Embryonic facial prominence (tissue), 1 donor: ENCODE measurements around the gene NEK4.
"Not testable (repeated sequence)": the region's sequence is repeated elsewhere in the genome, so short reads cannot be mapped to it uniquely, and the experiment has no call there.

ENCODE experiments used
- DNase-seq: peaks from one replicate; pipeline ENCODE4 v3.0.0-alpha.2; 2016; ENCODE audit errors: extremely low spot score

The NEK4 gene

DNA sequence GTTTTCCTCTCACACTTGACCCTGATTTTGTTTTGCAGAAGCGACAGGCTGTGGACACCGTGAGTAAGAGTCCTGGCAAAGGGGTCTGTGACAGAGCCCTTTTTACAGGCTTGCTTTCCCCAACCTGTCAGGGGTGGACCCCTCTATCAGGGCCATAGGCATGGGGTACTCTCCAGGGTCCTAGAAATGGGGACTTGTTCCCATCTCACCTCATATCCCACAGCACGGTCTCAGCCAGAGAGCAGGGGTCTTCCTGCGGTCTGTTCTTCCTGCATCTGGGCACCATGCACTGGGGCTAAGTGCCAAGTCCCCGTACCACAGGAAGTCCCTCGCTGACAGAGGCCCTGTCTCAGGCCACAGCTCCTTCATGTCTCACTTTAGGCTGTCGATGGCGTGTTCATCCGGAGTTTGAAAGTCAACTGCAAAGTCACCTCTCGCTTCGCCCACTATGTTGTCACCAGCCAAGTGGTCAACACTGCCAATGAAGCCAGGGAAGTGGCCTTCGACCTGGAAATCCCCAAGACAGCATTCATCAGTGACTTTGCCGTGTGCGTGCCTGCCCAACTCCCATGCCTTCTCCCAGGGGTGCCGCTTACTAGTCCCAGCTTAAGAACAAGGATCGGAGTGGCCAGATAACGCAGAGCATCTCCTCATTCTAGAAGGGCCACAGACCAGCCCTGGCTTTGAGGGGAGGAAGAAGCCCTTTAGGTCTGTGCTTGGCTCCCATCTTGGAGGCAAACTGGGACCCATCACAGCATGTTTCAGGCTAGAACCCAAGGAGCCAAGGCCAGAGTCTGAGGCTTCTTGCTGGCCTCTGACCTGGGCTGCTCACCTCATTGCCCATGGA is 7.4 kb upstream of the NEK4 start:
- no peak for DNase-seq

GRCh38 chr3:52777127-52777958 is 6.6 kb upstream of the NEK4 start, which contains the start of gene ITIH1:
Gene ITIH1, plus strand, starts transcription at chr3:52777599. Its CDS starts 17 bp downstream, at chr3:52777616.
- no peak for DNase-seq

DNA sequence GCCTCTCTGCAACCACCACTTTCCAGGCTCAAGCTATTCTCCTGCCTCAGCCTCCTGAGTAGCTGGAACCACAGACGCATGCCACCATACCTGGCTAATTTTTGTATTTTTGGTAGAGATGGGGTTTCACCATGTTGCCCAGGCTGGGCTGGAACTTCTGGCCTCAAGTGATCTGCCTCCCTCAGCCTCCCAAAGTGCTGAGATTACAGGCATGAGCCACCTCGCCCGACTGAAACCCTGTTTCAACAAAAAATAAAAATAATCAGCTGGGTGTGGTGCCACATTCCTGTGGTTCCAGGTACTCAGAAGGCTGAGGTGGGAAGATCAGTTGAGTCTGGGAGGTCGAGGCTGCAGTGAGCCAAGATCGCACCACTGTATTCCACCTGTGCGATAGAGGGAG is 5.7 kb upstream of the NEK4 start:
- DNase-seq = not testable (repeated sequence)

DNA sequence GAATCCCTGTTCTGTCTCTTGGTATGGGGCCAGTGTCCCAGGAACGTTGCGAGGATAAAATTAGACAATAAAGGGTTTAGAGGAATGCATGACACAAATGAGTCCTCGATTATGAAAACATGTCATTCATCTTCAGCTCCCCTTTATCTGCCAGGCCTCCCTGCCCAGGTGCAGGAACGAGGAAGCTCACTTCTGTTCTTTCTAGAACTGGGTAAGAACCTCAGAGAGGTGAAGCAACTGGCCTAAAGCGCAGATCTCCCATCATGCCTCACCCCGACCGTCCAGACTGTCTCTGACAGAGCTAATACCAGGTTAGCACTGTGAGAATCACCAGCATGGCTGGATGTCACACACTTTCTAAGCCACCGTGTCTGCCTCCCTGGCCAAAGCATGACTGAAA is 5.1 kb upstream of the NEK4 start:
- no peak for DNase-seq

GRCh38 chr3:52774901-52775864 is 4.4 kb upstream of the NEK4 start:
- DNase-seq = no peak

DNA sequence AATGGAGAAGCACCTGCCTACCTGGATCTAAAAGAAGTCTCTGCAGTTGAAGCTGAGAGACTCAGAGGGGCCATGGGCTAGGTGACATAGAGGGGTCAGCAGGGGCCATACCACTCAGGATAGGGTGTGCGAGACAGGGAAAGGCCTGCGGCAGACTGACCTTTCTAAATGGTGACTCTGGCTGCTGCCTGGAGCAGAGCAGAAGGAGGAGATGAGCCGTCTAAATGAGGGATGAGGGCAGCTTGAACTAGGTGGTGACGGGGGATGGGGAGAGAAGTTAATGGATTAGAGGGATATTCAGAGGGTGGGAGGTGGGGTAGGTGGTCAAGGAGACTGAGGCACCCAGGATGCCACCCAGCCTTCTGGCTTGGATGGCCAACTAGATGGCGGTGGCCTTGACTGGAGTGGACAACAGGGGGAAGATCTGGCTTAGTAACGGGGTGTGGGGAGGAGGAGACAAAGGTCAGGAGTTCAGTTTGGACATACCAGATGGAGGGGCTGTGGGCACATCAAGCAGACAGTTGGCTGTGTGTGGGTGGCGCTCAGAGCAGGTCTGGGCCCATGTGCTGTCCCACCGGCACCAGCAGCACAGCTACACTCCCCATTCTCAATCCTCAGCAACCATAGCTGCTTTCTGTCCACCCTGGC is 3.5 kb upstream of the NEK4 start:
- no peak for DNase-seq

DNA sequence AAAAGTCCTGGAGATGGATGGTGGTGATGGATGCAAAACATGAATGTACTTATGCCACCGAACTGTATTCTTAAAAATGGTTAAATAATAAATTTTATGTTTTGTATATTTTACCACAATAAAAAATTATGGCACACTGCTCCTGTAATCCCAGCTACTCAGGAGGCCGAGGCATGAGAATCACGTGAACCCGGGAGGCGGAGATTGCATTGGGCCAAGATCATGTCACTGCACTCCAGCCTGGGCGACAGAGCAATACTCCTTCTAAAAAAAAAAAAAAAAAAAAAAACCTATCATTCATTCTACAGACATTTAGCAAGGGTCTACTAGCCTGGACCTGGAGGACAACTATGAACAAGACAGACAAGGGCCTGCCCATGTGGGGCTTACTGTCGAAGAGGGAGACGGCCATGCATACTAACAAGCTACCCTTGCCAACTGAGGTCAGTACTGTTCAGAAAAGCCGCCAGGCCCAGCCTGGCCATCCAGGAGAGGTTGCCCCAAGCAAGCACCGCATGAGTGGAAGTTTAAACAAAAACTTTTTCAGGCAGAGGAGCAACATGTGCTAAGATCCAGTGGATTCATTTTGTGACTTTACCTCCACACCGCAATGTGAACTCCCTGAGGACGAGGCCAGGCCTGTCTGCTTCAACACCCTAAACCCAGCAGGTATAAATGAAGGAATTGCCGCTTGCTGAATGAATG is 2.8 kb upstream of the NEK4 start:
- no peak for DNase-seq

- no peak for DNase-seq
Observed at GRCh38 chr3:52771702-52772101, 962 bp upstream of the NEK4 start.

GRCh38 chr3:52771334-52771681 is 568 bp upstream of the NEK4 start:
- no peak for DNase-seq

GRCh38 chr3:52769786-52770455 is 819 bp downstream of the NEK4 start:
- DNase-seq = no peak

DNA sequence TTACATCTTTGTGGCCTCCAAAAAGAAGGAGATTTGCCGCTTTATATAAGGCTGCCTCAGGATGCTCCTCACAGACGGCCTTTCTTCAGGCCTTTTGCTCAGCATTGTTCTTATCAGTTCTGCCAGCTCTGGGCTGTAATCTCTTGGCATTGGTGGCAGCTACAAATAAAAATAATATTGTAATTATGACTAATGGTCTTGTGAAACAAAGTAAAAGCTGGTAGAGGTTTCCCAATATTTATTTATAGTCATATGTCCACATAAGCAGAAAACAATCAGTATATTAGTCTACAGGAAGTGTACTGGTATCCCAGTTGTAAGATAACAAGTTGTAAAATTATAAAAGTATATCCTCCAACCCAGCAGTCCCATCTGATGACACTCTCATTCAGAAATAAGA is 7.3 kb downstream of the NEK4 start:
- DNase-seq = no peak

- DNase-seq = no peak
Observed at GRCh38 chr3:52756141-52756540, 14.6 kb downstream of the NEK4 start.

DNA sequence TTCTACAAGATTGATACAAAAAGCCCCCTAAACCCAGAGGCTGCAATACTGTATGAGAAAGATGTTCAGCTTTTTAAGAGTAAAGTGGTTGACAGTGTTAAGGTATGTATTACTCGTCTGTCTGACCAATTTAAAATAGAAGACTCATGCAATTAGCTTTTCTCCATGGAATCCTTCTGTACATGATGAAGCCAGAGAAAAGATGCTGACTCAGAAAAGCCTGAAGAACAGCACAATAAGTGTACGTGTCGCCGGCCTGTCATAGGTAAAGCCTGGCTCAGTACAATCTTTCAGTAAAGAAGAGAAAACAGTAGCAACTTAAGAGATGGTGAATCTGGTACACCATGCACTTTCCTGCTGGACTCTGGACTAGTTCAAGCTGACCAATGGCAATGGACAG is 16.4 kb downstream of the NEK4 start:
- DNase-seq = no peak

DNA sequence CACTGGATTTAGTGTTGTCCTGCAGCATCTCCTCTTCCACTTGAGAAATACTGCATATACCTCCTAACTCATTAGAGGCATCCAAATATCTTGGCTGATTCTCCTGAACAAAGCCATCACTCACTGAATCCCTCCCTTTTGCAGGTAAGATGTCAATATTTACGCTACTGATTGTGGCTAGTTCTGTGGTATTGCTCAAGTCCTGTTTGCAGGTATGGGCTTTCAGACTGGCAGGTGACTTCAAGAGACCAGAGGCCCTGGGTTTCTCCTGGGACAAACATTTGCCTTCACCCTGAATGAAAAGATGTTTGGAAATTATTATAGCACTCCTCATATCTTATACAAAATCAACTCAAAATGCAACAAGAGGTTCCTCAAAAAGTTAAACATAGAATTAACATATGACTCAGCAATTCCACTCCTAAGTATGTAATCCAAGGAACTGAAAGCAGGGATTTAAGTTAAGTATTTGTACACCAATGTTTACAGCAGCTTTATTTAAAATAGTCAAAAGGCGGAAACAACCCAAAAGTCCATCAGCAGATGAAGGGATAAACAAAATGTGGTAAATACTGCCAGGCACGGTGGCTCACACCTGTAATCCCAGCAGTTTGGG is 18.6 kb downstream of the NEK4 start:
- no peak for DNase-seq

- no peak for DNase-seq
Observed at GRCh38 chr3:52743721-52744120, 27.0 kb downstream of the NEK4 start.

DNA sequence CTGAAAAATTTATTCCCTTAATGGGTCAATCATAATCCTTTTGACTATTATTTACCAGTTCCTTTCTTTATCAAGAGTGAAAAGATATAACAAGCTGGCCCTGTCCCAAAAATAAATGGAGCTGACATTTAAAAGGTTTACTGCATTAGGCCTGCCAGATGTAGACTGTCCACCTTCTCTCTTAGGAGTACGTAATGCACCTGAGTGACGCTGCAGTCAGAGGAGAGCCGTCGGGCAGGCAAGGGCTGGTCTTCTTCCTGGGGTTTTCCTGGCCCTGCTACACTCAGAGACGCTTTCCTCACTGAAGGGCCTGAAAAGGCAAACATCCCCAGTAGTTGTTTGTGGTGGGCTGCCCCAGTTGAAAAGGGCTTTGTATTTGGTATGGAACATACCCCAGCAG is 27.6 kb downstream of the NEK4 start:
- no peak for DNase-seq

GRCh38 chr3:52742418-52743041 is 28.2 kb downstream of the NEK4 start:
- no peak for DNase-seq

GRCh38 chr3:52739730-52740129 is 31.0 kb downstream of the NEK4 start:
- no peak for DNase-seq

DNA sequence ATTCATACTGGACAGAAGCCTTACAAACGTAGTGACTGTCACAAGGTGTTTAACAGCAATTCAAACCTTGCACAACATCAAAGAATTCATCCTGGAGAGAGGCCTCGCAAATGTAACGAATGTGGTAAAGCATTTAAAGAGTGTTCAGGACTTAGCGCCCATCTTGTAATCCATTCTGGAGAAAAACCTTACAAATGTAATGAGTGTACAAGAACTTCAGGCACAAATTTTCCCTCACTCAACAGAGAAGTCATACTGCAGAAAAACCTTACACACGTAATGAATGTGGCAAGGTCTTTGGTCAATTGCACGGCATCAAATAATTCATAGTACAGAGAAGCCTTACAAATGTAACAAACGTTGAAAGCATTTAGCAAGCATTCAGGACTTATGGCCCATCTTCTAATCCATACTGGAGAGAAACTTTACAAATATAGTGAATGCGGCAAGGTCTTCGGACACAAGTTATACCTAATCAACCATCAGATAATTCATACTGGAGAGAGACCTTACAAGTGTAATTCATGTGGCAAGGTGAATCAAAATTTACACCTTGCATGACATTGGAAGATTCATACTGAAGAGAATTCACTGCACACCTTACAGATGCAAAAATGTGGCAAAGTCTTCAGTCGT is 37.4 kb downstream of the NEK4 start:
- no peak for DNase-seq
